ENCODE measurements around the gene ETV5.
"Not testable (repeated sequence)": the region's sequence is repeated elsewhere in the genome, so short reads cannot be mapped to it uniquely, and the experiment has no call there.

ETV5 gene

GRCh38 chr3:186060222-186060621 lies 48.7 kb downstream of the ETV5 start:
- no peak for DNase-seq

GRCh38 chr3:186059192-186059591 lies 49.7 kb downstream of the ETV5 start:
- no peak for DNase-seq

GRCh38 chr3:186058225-186058624 lies 50.7 kb downstream of the ETV5 start:
- no peak for DNase-seq

GRCh38 chr3:186057594-186057993 lies 51.3 kb downstream of the ETV5 start:
- no peak for DNase-seq

- DNase-seq: no peak
Measured at GRCh38 chr3:186054792-186055352, 54.0 kb downstream of the ETV5 start.

- no peak for DNase-seq
Measured at GRCh38 chr3:186053954-186054791, 54.7 kb downstream of the ETV5 start.

GRCh38 chr3:186052096-186052840 lies 56.6 kb downstream of the ETV5 start:
- DNase-seq: no peak

GRCh38 chr3:186049001-186049400 lies 59.9 kb downstream of the ETV5 start:
- DNase-seq: no peak

GRCh38 chr3:186048119-186048518 lies 60.8 kb downstream of the ETV5 start:
- no peak for DNase-seq

GRCh38 chr3:186046838-186047237 lies 62.1 kb downstream of the ETV5 start:
- DNase-seq: no peak

GRCh38 chr3:186044968-186045367 lies 63.9 kb downstream of the ETV5 start:
- no peak for DNase-seq

GRCh38 chr3:186044427-186044826 lies 64.5 kb downstream of the ETV5 start:
- no peak for DNase-seq

- DNase-seq: no peak
Measured at GRCh38 chr3:186042521-186043202, 66.2 kb downstream of the ETV5 start.

GRCh38 chr3:186042036-186042435 lies 66.9 kb downstream of the ETV5 start:
- DNase-seq: no peak

GRCh38 chr3:186038360-186038759 lies 70.5 kb downstream of the ETV5 start:
- DNase-seq: no peak

- no peak for DNase-seq
Measured at GRCh38 chr3:186035277-186035676, 73.6 kb downstream of the ETV5 start.

- DNase-seq: no peak
Measured at GRCh38 chr3:186032321-186032720, 76.6 kb downstream of the ETV5 start.

GRCh38 chr3:186025993-186026392 lies 82.9 kb downstream of the ETV5 start:
- DNase-seq: not testable (repeated sequence)

- DNase-seq: no peak
Measured at GRCh38 chr3:186025161-186025560, 83.7 kb downstream of the ETV5 start.

- DNase-seq: no peak
Measured at GRCh38 chr3:186024210-186024609, 84.7 kb downstream of the ETV5 start.

GRCh38 chr3:186022931-186023330 lies 86.0 kb downstream of the ETV5 start:
- DNase-seq: no peak

GRCh38 chr3:186021673-186022362 lies 87.1 kb downstream of the ETV5 start:
- no peak for DNase-seq

- not testable (repeated sequence) for DNase-seq
Measured at GRCh38 chr3:186021250-186021649, 87.6 kb downstream of the ETV5 start.
